Naive thymus-derived CD4-positive, alpha-beta T cell (primary cell): ENCODE measurements around the gene GPRC5C. TPM values are rescaled to one million over a fixed set of nuclear protein-coding genes. Genes with fewer than 3 reads are reported as not detected.

Experiments used
- ATAC-seq: fragments of 150-1000 bp; cut with Tn5 transposase; 2 replicates; pipeline ENCODE4 v1.10.0; 2021; ENCODE audit warnings: mild to moderate bottlenecking, moderate library complexity
- CTCF ChIA-PET: fragments of 350-600 bp; sonication (Branson Sonifier 250); formaldehyde crosslinking; loops from one replicate; lab custom pipeline; 2021; ENCODE audit warnings: antibody characterized with exemption; lab: Charles Lee
- POLR2A ChIA-PET: fragments of 350-600 bp; sonication (Branson Sonifier 250); formaldehyde crosslinking; loops from one replicate; lab custom pipeline; 2021; ENCODE audit warnings: antibody characterized with exemption, inconsistent platforms; lab: Charles Lee
- DNase-seq, 9 donors: peaks; one replicate each; pipeline versions ENCODE4 v3.0.0 to v3.0.0-alpha.2; 2020 to 2022; ENCODE audit warnings: mixed read lengths in 1 of 9
- H3K27ac ChIP-seq: one replicate; pipeline ENCODE4 v1.7.0; 2013; ENCODE audit warnings: mild to moderate bottlenecking, low read depth, low read length, moderate library complexity
- H3K27me3 ChIP-seq, 2 donors: one replicate each; pipeline ENCODE4 v1.7.0; 2013; ENCODE audit warnings: low read length in 2 of 2, mild to moderate bottlenecking in 2 of 2, moderate library complexity in 2 of 2; ENCODE audit not compliant: control insufficient read depth in 2 of 2, insufficient read depth in 2 of 2
- H3K36me3 ChIP-seq, 3 experiments: 1 replicate in 2 of 3; 2 replicates in 1 of 3; pipeline ENCODE4 v1.7.0; 2013; ENCODE audit warnings: low read length in 3 of 3, mild to moderate bottlenecking in 3 of 3, moderate library complexity in 1 of 3; ENCODE audit not compliant: insufficient read depth in 3 of 3, control insufficient read depth in 2 of 3
- H3K4me1 ChIP-seq, 2 donors: one replicate each; pipeline ENCODE4 v1.7.0; 2013; ENCODE audit warnings: low read length in 2 of 2, mild to moderate bottlenecking in 2 of 2, moderate library complexity in 1 of 2; ENCODE audit not compliant: control insufficient read depth in 2 of 2, insufficient read depth in 2 of 2
- H3K4me3 ChIP-seq: 2 replicates; pipeline ENCODE4 v1.7.0; 2013; ENCODE audit warnings: mild to moderate bottlenecking, low read length
- H3K9me3 ChIP-seq, 3 experiments: 1 replicate in 2 of 3; 2 replicates in 1 of 3; pipeline ENCODE4 v1.7.0; 2013; ENCODE audit warnings: low read length in 3 of 3; ENCODE audit not compliant: control insufficient read depth in 2 of 3
- H3K27ac Mint-ChIP-seq, 9 donors: one replicate each; pipeline ENCODE4 v1.8.0; 2020 to 2022; ENCODE audit warnings: mixed read lengths in 9 of 9, mild to moderate bottlenecking in 8 of 9, moderate library complexity in 5 of 9, inconsistent platforms in 2 of 9
- H3K27me3 Mint-ChIP-seq, 5 donors: one replicate each; pipeline ENCODE4 v1.8.0; 2021 to 2022; ENCODE audit warnings: mixed read lengths in 5 of 5, mild to moderate bottlenecking in 1 of 5
- H3K36me3 Mint-ChIP-seq, 5 donors: one replicate each; pipeline ENCODE4 v1.8.0; 2020 to 2022; ENCODE audit warnings: mixed read lengths in 5 of 5, mild to moderate bottlenecking in 3 of 5, inconsistent platforms in 1 of 5
- H3K4me1 Mint-ChIP-seq, 7 donors: one replicate each; pipeline ENCODE4 v1.8.0; 2020 to 2022; ENCODE audit warnings: mixed read lengths in 7 of 7, mild to moderate bottlenecking in 3 of 7, inconsistent platforms in 1 of 7
- H3K4me3 Mint-ChIP-seq, 10 donors: one replicate each; pipeline ENCODE4 v1.8.0; 2020 to 2022; ENCODE audit warnings: mild to moderate bottlenecking in 10 of 10, mixed read lengths in 10 of 10, moderate library complexity in 6 of 10, inconsistent platforms in 2 of 10
- H3K9me3 Mint-ChIP-seq, 11 donors: one replicate each; pipeline ENCODE4 v1.8.0; 2020 to 2022; ENCODE audit warnings: mixed read lengths in 11 of 11, mild to moderate bottlenecking in 4 of 11, inconsistent platforms in 1 of 11, moderate library complexity in 1 of 11
- intact Hi-C, 2 donors: fragments of 100-400 bp; cut with micrococcal nuclease; formaldehyde crosslinking; loops; one replicate each; pipeline ENCODE4 v1.15.1; 2023
- polyA plus RNA-seq, 2 donors: library from polyadenylated mRNA; unstranded; fragments of 300-500 nt; fragmentation: Illumina TruSeq; gene quantifications; one replicate each; pipeline ENCODE4 v1.2.3, GENCODE V29; 2021
- total RNA-seq, 6 experiments: library from RNA in 5 of 6; stranded (reverse) in 5 of 6; gene quantifications; 1 replicate in 5 of 6; 2 replicates in 1 of 6; pipeline ENCODE4 v1.2.3 and lab custom pipeline; 2021 to 2026

The GPRC5C gene
- total and polyA plus RNA-seq, 7 experiments from 2014 or later = 0.13 to 1.9 (median 0.29) TPM; not detected in 4

DNA sequence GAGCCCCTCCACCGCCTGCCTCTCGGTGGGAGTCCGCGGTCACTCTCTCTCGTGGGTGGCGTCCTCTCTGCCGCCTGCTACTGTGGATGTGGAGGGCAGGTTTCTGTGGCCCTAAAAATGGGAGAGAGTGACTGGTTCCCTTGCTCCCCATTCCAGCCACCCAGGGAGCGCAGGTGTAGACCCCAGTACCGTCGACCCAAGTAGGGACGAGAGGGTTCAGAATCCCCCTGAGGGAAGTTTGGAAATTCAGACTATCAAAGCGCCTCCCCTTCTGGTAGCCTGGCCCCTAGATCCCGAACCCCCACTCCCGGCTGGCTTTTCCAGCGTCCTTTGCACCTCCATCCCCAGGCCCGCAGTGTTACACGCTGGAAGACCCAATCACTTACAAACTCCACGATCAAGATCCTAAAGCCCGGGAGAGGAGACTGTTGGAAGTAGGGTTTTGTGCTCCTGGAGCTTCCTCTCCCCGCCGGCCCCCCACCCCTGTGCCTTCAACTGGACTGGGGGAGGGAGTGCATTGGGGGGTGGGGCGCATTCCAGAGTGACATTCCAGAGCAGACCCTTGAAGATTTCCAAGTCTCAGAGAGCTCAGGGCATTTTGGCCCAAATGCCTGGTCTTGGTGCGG, 991 bp downstream of the GPRC5C start:
- POLR2A ChIA-PET = no interaction called here
- Histone ChIP-seq H3K4me3 (no peak overlapping the region), H3K4me1 (peaks cover 0 to 6% of the 10 kb centered on the region in 2 donors), H3K36me3 (no peaks in the 10 kb centered on the region), H3K27me3 (peaks cover 5 to 13% of the 10 kb centered on the region in 2 donors), H3K27ac (no peak overlapping the region), H3K9me3 (no peaks in the 10 kb centered on the region)
- Mint-ChIP-seq H3K9me3 (peaks cover 0 to 16% (median 9%) of the 10 kb centered on the region in 11 donors), H3K4me3 (peak overlapping the region in 2 of 10 donors; percentile 9 to 37), H3K27me3 (peaks cover 34 to 78% (median 52%) of the 10 kb centered on the region in 5 donors), H3K27ac (no peak overlapping the region), H3K4me1 (peaks cover 0 to 18% (median 5%) of the 10 kb centered on the region in 7 donors), H3K36me3 (no peaks in the 10 kb centered on the region)
- ATAC-seq (no peak), DNase-seq (no peak)
- intact Hi-C loops = loop anchor here in 1 of 2 donors (10.0 kb wide), 1 partner anchor 62 kb away; no protein-coding TSS in a partner anchor
- CTCF ChIA-PET = no interaction called here

DNA sequence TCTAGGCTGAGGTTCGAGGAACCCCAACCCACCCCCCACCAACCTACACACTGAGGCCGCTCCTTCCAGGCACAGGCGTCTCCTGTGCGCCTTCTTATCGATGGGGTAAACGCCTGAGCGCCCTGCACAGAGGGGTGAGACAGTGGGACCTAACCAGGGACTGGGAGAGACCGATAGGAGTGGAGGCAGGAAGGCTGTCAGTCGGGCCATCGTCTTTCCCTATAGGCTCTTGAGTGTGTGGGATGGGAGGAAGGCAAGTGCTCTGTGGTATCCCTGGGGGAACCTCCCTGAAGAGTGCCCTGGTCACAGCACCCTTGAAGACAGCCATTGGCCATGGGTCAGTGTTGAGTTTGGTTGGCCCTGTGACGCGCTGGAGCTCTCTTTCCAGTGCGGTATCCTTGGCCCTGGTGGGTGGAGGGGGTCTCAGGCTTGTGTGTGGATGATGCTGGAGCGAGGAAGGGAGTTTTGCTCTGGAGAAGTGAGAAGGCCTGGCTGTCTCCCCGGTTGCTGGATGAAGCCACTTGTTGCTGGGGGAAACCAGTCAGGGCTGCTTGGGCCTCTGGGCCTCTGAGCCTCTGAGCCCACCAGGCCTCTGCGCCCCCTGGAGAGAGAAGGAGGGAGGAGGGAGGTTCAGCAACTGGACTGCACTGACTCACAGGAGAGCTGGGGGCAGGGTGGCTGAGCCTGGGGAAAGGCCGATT, 1.7 kb downstream of the GPRC5C start:
- ChIA-PET CTCF (interaction anchor here (0.7 kb wide), 1 partner anchor 396 kb away, joined by 4 read pairs; no protein-coding TSS in a partner anchor), POLR2A (no interaction called here)
- H3K9me3 ChIP-seq = peaks cover 0 to 2% (median 0%) of the 10 kb centered on the region in 3 experiments
- no peak for ATAC-seq
- Mint-ChIP-seq H3K27me3 (peaks cover 34 to 72% (median 50%) of the 10 kb centered on the region in 5 donors), H3K4me1 (peaks cover 0 to 18% (median 5%) of the 10 kb centered on the region in 7 donors), H3K9me3 (peaks cover 0 to 20% (median 13%) of the 10 kb centered on the region in 11 donors), H3K36me3 (peaks cover 0 to under 1% (median 0%) of the 10 kb centered on the region in 5 donors), H3K4me3 (peak overlapping the region in 2 of 10 donors; percentile 25 to 37), H3K27ac (no peak overlapping the region)
- H3K4me3 ChIP-seq = no peak overlapping the region
- H3K27ac ChIP-seq = no peak overlapping the region
- intact Hi-C loops = loop anchor here in 1 of 2 donors (10.0 kb wide), 1 partner anchor 61 kb away; no protein-coding TSS in a partner anchor
- no peaks in the 10 kb centered on the region for H3K36me3 ChIP-seq
- no peak for DNase-seq
- H3K4me1 ChIP-seq = peaks cover 0 to 6% of the 10 kb centered on the region in 2 donors
- peaks cover 5 to 13% of the 10 kb centered on the region in 2 donors for H3K27me3 ChIP-seq

DNA sequence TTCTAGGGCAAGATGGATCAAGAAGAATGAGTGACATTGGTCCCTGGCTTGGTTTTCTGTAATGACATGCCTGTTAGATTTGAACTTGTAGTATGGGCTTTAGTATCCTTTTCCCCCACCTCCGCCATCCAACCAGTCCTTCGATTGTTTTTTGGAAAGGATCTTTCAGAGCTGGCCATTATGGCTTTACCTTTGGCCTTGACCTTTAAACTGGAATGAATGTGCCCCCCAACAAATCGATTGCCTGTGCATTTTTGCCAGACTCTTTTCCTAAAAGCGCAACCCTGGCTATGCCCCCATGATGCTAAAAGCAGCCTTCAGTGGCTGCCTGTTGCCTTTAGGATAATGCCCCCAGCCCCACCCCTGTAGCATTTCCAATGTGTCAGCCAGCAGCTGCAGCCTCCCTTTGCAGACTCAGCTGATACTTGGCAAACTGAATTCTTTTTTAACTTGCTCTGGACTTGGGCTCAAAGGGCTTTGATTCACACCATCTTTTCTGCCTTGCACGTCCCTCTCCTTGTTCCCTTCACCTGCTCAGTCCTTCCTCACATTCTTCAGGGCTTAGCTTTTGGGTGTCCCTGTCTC, 4.0 kb downstream of the GPRC5C start:
- intact Hi-C loops = loop anchor here in 1 of 2 donors (10.0 kb wide), 1 partner anchor 59 kb away; no protein-coding TSS in a partner anchor
- H3K36me3 ChIP-seq = no peaks in the 10 kb centered on the region
- ATAC-seq = no peak
- peaks cover 0 to 15% (median 4%) of the 10 kb centered on the region in 3 experiments for H3K9me3 ChIP-seq
- peaks cover 5% of the 10 kb centered on the region in 2 donors for H3K27me3 ChIP-seq
- peaks cover 0 to 37% (median 27%) of the 10 kb centered on the region in 11 donors for H3K9me3 Mint-ChIP-seq
- no peak overlapping the region for H3K27ac Mint-ChIP-seq
- no peak for DNase-seq
- no peak overlapping the region for H3K27ac ChIP-seq
- ChIA-PET POLR2A (no interaction called here), CTCF (no interaction called here)
- no peak overlapping the region for H3K4me3 Mint-ChIP-seq
- peaks cover 0 to 13% (median 4%) of the 10 kb centered on the region in 7 donors for H3K4me1 Mint-ChIP-seq
- peaks cover 29 to 56% (median 44%) of the 10 kb centered on the region in 5 donors for H3K27me3 Mint-ChIP-seq
- H3K4me3 ChIP-seq = no peak overlapping the region
- H3K4me1 ChIP-seq = peaks cover 0 to 6% of the 10 kb centered on the region in 2 donors
- peaks cover 0 to 10% (median 0%) of the 10 kb centered on the region in 5 donors for H3K36me3 Mint-ChIP-seq

- peaks cover 0 to 5% (median 0%) of the 10 kb centered on the region in 7 donors for H3K4me1 Mint-ChIP-seq
- Histone ChIP-seq H3K27ac (no peak overlapping the region), H3K9me3 (peaks cover 0 to 15% (median 4%) of the 10 kb centered on the region in 3 experiments), H3K4me3 (no peak overlapping the region), H3K36me3 (no peaks in the 10 kb centered on the region), H3K4me1 (no peaks in the 10 kb centered on the region), H3K27me3 (peaks cover 0 to 4% of the 10 kb centered on the region in 2 donors)
- peak overlapping the region in 1 of 9 donors; percentile 32 for H3K27ac Mint-ChIP-seq
- intact Hi-C loops = loop anchor here in 1 of 2 donors (10.0 kb wide), 1 partner anchor 57 kb away; no protein-coding TSS in a partner anchor
- H3K36me3 Mint-ChIP-seq = peaks cover 0 to 10% (median 0%) of the 10 kb centered on the region in 5 donors
- CTCF ChIA-PET = interaction anchor here (1.9 kb wide), 1 partner anchor 17 kb away, joined by 5 read pairs; no protein-coding TSS in a partner anchor
- H3K4me3 Mint-ChIP-seq = no peak overlapping the region
- peaks cover 34 to 52% (median 42%) of the 10 kb centered on the region in 5 donors for H3K27me3 Mint-ChIP-seq
- POLR2A ChIA-PET = interaction anchor here (1.2 kb wide), 1 partner anchor 57 kb away, joined by 4 read pairs; no protein-coding TSS in a partner anchor
- DNase-seq (no peak), ATAC-seq (no peak)
- peaks cover 0 to 37% (median 27%) of the 10 kb centered on the region in 11 donors for H3K9me3 Mint-ChIP-seq
Measured at GRCh38 chr17:74437702-74438101, 5.8 kb downstream of the GPRC5C start.

DNA sequence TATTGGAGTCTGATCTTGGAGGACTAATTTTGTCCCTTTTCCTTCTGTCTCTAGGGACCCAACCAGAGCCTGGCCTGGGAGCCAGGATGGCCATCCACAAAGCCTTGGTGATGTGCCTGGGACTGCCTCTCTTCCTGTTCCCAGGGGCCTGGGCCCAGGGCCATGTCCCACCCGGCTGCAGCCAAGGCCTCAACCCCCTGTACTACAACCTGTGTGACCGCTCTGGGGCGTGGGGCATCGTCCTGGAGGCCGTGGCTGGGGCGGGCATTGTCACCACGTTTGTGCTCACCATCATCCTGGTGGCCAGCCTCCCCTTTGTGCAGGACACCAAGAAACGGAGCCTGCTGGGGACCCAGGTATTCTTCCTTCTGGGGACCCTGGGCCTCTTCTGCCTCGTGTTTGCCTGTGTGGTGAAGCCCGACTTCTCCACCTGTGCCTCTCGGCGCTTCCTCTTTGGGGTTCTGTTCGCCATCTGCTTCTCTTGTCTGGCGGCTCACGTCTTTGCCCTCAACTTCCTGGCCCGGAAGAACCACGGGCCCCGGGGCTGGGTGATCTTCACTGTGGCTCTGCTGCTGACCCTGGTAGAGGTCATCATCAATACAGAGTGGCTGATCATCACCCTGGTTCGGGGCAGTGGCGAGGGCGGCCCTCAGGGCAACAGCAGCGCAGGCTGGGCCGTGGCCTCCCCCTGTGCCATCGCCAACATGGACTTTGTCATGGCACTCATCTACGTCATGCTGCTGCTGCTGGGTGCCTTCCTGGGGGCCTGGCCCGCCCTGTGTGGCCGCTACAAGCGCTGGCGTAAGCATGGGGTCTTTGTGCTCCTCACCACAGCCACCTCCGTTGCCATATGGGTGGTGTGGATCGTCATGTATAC, 8.0 kb downstream of the GPRC5C start:
- H3K27me3 ChIP-seq = no peaks in the 10 kb centered on the region
- no peak for DNase-seq
- CTCF ChIA-PET = no interaction called here
- no peak overlapping the region for H3K27ac ChIP-seq
- ATAC-seq = no peak
- intact Hi-C loops = loop anchor here in 1 of 2 donors (10.0 kb wide), 1 partner anchor 55 kb away; no protein-coding TSS in a partner anchor
- Mint-ChIP-seq H3K27ac (peak overlapping the region in 1 of 9 donors; percentile 55), H3K36me3 (peaks cover 0 to 10% (median 0%) of the 10 kb centered on the region in 5 donors), H3K4me1 (peaks cover 0 to 5% (median 0%) of the 10 kb centered on the region in 7 donors), H3K4me3 (no peak overlapping the region), H3K27me3 (peaks cover 23 to 49% (median 26%) of the 10 kb centered on the region in 5 donors), H3K9me3 (peaks cover 0 to 37% (median 27%) of the 10 kb centered on the region in 11 donors)
- POLR2A ChIA-PET = no interaction called here
- no peaks in the 10 kb centered on the region for H3K4me1 ChIP-seq
- H3K4me3 ChIP-seq = no peak overlapping the region
- no peaks in the 10 kb centered on the region for H3K36me3 ChIP-seq
- H3K9me3 ChIP-seq = peaks cover 0 to 15% (median 4%) of the 10 kb centered on the region in 3 experiments
